GM18870 (cell line): ENCODE results near the gene ZMYND12.

Experiments
- ATAC-seq: cut with Tn5 transposase; IDR thresholded peaks from one replicate; pipeline ENCODE4 v1.9.1; 2021; ENCODE audit warnings: moderate library complexity; ENCODE audit not compliant: unreplicated experiment

Gene ZMYND12

GRCh38 chr1:42392967-42393848 lies 62.6 kb downstream of the ZMYND12 start:
- ATAC-seq, result no peak

GRCh38 chr1:42392255-42392654 lies 63.6 kb downstream of the ZMYND12 start:
- no peak for ATAC-seq

- ATAC-seq, result no peak
These were observed 69.8 kb downstream of the ZMYND12 start for GRCh38 chr1:42386051-42386450.

GRCh38 chr1:42385283-42385682 lies 70.5 kb downstream of the ZMYND12 start:
- no peak for ATAC-seq

GRCh38 chr1:42381280-42381673 lies 74.5 kb downstream of the ZMYND12 start:
- ATAC-seq, result no peak

- no peak for ATAC-seq
These were observed 75.1 kb downstream of the ZMYND12 start, which contains the start of gene RIMKLA for GRCh38 chr1:42380586-42381279. RIMKLA (plus strand) TSS chr1:42380792; CDS start chr1:42380935, 143 bp downstream.
